CD14-positive monocyte (primary cell): ENCODE results near the gene POLD2. TPM values are rescaled to one million over a fixed set of nuclear protein-coding genes. Genes with fewer than 3 reads are reported as not detected.

ENCODE experiments used
- DNase-seq, 3 donors: peaks; one replicate each; pipeline ENCODE4 v3.0.0-alpha.2; 2011 to 2022
- H2AFZ ChIP-seq: 2 replicates; pipeline ENCODE4 v1.6.0; 2012; ENCODE audit warnings: mild to moderate bottlenecking, low read depth, low read length, inconsistent platforms; ENCODE audit not compliant: insufficient read depth, poor library complexity, severe bottlenecking
- H3K27ac ChIP-seq, 2 donors: 1 replicate in 1 of 2; 2 replicates in 1 of 2; pipeline ENCODE4 v1.5.1; 2012 to 2013; ENCODE audit warnings: low read length in 2 of 2, control low read depth in 1 of 2, inconsistent platforms in 1 of 2, low read depth in 1 of 2, mild to moderate bottlenecking in 1 of 2
- H3K27me3 ChIP-seq, 2 donors: one replicate each; pipeline versions ENCODE4 v1.6.0 to v1.6.1; 2011 to 2013; ENCODE audit warnings: low read length in 2 of 2; ENCODE audit not compliant: control insufficient read depth in 2 of 2, insufficient read depth in 2 of 2
- H3K36me3 ChIP-seq, 2 donors: replicated peaks in 1 of 2; 1 replicate in 1 of 2; 2 replicates in 1 of 2; pipeline versions ENCODE4 v1.5.1 to v1.6.1; 2012 to 2013; ENCODE audit warnings: low read length in 2 of 2, control low read depth in 1 of 2, inconsistent platforms in 1 of 2, mild to moderate bottlenecking in 1 of 2; ENCODE audit not compliant: insufficient read depth in 2 of 2, control insufficient read depth in 1 of 2
- H3K4me1 ChIP-seq, 2 donors: 1 replicate in 1 of 2; 2 replicates in 1 of 2; pipeline versions ENCODE4 v1.5.1 to v1.6.1; 2012 to 2013; ENCODE audit warnings: low read length in 2 of 2, control low read depth in 1 of 2, inconsistent platforms in 1 of 2, mild to moderate bottlenecking in 1 of 2, moderate library complexity in 1 of 2; ENCODE audit not compliant: insufficient read depth in 2 of 2, control insufficient read depth in 1 of 2
- H3K4me2 ChIP-seq: replicated peaks from 2 replicates; pipeline ENCODE3; 2012; ENCODE audit warnings: low read length, moderate library complexity, mild to moderate bottlenecking; ENCODE audit not compliant: poor library complexity, severe bottlenecking; ENCODE audit errors: extremely low read depth
- H3K4me3 ChIP-seq, 3 experiments: fragments of 200-600 bp in 1 of 3; sonication (generic) in 1 of 3; replicated peaks in 1 of 3; 1 replicate in 2 of 3; 2 replicates in 1 of 3; pipeline ENCODE4 v1.5.1; 2011 to 2013; ENCODE audit warnings: low read length in 3 of 3, mild to moderate bottlenecking in 3 of 3, control low read depth in 2 of 3, low read depth in 2 of 3, inconsistent platforms in 1 of 3, moderate library complexity in 1 of 3
- H3K79me2 ChIP-seq: 2 replicates; pipeline ENCODE4 v1.6.0; 2012; ENCODE audit warnings: mild to moderate bottlenecking, control low read depth, inconsistent platforms, low read length, moderate library complexity; ENCODE audit not compliant: insufficient read depth
- H3K9ac ChIP-seq: 2 replicates; pipeline ENCODE4 v1.6.0; 2017; ENCODE audit warnings: low read length, mild to moderate bottlenecking; ENCODE audit not compliant: insufficient read depth, poor library complexity, severe bottlenecking
- H3K9me3 ChIP-seq, 2 donors: replicated peaks in 1 of 2; 1 replicate in 1 of 2; 2 replicates in 1 of 2; pipeline versions ENCODE4 v1.5.1 to v1.6.1; 2012 to 2013; ENCODE audit warnings: low read length in 2 of 2, control low read depth in 1 of 2; ENCODE audit not compliant: control insufficient read depth in 1 of 2, insufficient read depth in 1 of 2
- H4K20me1 ChIP-seq: 2 replicates; pipeline ENCODE4 v1.6.0; 2012; ENCODE audit warnings: mild to moderate bottlenecking, low read length, control low read depth, moderate library complexity; ENCODE audit not compliant: insufficient read depth
- H3K27ac Mint-ChIP-seq, 7 donors: one replicate each; pipeline ENCODE4 v1.8.0; 2020; ENCODE audit warnings: mild to moderate bottlenecking in 7 of 7, mixed read lengths in 7 of 7, moderate library complexity in 6 of 7, inconsistent platforms in 2 of 7
- H3K27me3 Mint-ChIP-seq, 3 donors: one replicate each; pipeline ENCODE4 v1.8.0; 2021 to 2022; ENCODE audit warnings: low read depth in 3 of 3, mild to moderate bottlenecking in 3 of 3, mixed read lengths in 3 of 3, moderate library complexity in 3 of 3, inconsistent platforms in 1 of 3
- H3K36me3 Mint-ChIP-seq, 2 donors: one replicate each; pipeline ENCODE4 v1.8.0; 2020; ENCODE audit warnings: mixed read lengths in 2 of 2, inconsistent platforms in 1 of 2, mild to moderate bottlenecking in 1 of 2
- H3K4me1 Mint-ChIP-seq: one replicate; pipeline ENCODE4 v1.8.0; 2020; ENCODE audit warnings: mild to moderate bottlenecking, mixed read lengths
- H3K4me3 Mint-ChIP-seq, 2 donors: one replicate each; pipeline ENCODE4 v1.8.0; 2020; ENCODE audit warnings: mild to moderate bottlenecking in 2 of 2, mixed read lengths in 2 of 2, moderate library complexity in 1 of 2
- H3K9me3 Mint-ChIP-seq, 7 donors: one replicate each; pipeline ENCODE4 v1.8.0; 2020 to 2022; ENCODE audit warnings: mixed read lengths in 7 of 7, mild to moderate bottlenecking in 6 of 7, moderate library complexity in 6 of 7, inconsistent platforms in 2 of 7
- WGBS: methylation state at CpG from one replicate; pipeline ENCODE4 v1.1.5; 2013; ENCODE audit warnings: missing lambda C conversion rate; ENCODE audit not compliant: insufficient coverage; 5-methylcytosine and 5-hydroxymethylcytosine counted together
- intact Hi-C, 2 donors: fragments of 100-400 bp; cut with micrococcal nuclease; formaldehyde crosslinking; loops; one replicate each; pipeline versions ENCODE4 v1.15.0 to v1.15.1; 2023
- polyA plus RNA-seq, 3 donors: library from polyadenylated mRNA; depleted of rRNA in 1 of 3; unstranded in 2 of 3; stranded (reverse) in 1 of 3; fragments of 300-500 nt in 2 of 3; fragments of >200 nt in 1 of 3; fragmentation: Illumina TruSeq in 2 of 3; gene quantifications; 1 replicate in 2 of 3; 2 replicates in 1 of 3; pipeline ENCODE4 v1.2.3, GENCODE V29; 2012 to 2021
- TF ChIP-seq, protein P1 (sequence below): fragments of 200-600 bp; IDR thresholded peaks from one replicate; pipeline ENCODE4 v1.8.0; 2022; ENCODE audit warnings: antibody characterized with exemption, mild to moderate bottlenecking

Gene POLD2
- polyA plus RNA-seq, 3 donors, result 24.1 to 27.1 (median 25.7) TPM

DNA sequence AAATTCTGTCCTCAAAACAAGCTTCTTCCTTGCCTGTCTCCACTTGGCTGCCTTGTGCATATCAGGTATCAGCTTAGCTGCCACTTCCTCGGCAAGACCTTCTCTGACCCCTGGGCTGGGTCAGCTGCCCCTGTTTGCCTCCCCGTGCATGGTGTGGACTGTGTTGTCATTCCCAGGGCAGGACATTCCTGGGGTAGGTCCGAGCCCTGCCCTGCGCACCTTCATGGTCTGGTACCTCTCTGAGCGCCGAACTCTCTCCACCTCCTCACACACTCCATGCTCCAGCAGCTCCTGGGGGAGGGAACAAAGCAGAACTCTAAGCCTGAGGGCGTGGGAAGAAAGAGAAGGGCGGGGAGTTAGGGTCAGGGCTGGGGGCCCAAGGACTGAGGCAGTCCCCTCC is 44.8 kb downstream of the POLD2 start:
- peaks cover 57 to 69% of the 10 kb centered on the region in 2 donors for H3K36me3 Mint-ChIP-seq

GRCh38 chr7:44077681-44078091 is 45.7 kb downstream of the POLD2 start:
- TF ChIP-seq, protein P1, sequence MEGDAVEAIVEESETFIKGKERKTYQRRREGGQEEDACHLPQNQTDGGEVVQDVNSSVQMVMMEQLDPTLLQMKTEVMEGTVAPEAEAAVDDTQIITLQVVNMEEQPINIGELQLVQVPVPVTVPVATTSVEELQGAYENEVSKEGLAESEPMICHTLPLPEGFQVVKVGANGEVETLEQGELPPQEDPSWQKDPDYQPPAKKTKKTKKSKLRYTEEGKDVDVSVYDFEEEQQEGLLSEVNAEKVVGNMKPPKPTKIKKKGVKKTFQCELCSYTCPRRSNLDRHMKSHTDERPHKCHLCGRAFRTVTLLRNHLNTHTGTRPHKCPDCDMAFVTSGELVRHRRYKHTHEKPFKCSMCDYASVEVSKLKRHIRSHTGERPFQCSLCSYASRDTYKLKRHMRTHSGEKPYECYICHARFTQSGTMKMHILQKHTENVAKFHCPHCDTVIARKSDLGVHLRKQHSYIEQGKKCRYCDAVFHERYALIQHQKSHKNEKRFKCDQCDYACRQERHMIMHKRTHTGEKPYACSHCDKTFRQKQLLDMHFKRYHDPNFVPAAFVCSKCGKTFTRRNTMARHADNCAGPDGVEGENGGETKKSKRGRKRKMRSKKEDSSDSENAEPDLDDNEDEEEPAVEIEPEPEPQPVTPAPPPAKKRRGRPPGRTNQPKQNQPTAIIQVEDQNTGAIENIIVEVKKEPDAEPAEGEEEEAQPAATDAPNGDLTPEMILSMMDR, result no peak
- Mint-ChIP-seq H3K9me3 (peaks cover 0 to 2% (median 0%) of the 10 kb centered on the region in 7 donors), H3K27ac (peak overlapping the region in 5 of 7 donors; percentile 52 to 99 (median 78)), H3K27me3 (peaks cover 0 to 6% (median 0%) of the 10 kb centered on the region in 3 donors), H3K4me1 (peaks cover 43% of the 10 kb centered on the region), H3K36me3 (peaks cover 64 to 77% of the 10 kb centered on the region in 2 donors), H3K4me3 (no peak overlapping the region)
- Histone ChIP-seq H3K4me3 (no peak overlapping the region), H3K36me3 (peaks cover 60 to 65% of the 10 kb centered on the region in 2 donors), H3K4me1 (peaks cover 32 to 40% of the 10 kb centered on the region in 2 donors), H3K79me2 (peaks cover 23% of the 10 kb centered on the region), H3K4me2 (no peak overlapping the region), H3K9ac (no peak overlapping the region), H3K27ac (peak overlapping the region in 1 of 2 donors; percentile 97), H4K20me1 (peaks cover 6% of the 10 kb centered on the region), H2AFZ (no peak overlapping the region), H3K9me3 (no peaks in the 10 kb centered on the region), H3K27me3 (no peaks in the 10 kb centered on the region)
- no peak for DNase-seq
- intact Hi-C loops, result no loop called here
- WGBS, result 86% methylated on average over 5 of the region's 5 CpGs

More for the DNA sequence above, 44.8 kb downstream of the POLD2 start:
- 100% methylated on average over 2 of the region's 8 CpGs for WGBS
- intact Hi-C loops, result no loop called here
- Mint-ChIP-seq H3K27ac (peak overlapping the region in 4 of 7 donors; percentile 6 to 83 (median 74)), H3K27me3 (peaks cover 0 to 6% (median 0%) of the 10 kb centered on the region in 3 donors), H3K4me3 (no peak overlapping the region), H3K4me1 (peaks cover 38% of the 10 kb centered on the region), H3K9me3 (no peaks in the 10 kb centered on the region)
- H2AFZ ChIP-seq, result no peak overlapping the region
- no peaks in the 10 kb centered on the region for H4K20me1 ChIP-seq
- no peaks in the 10 kb centered on the region for H3K27me3 ChIP-seq
- H3K9me3 ChIP-seq, result no peaks in the 10 kb centered on the region
- no peak for DNase-seq
- H3K4me1 ChIP-seq, result peaks cover 28 to 31% of the 10 kb centered on the region in 2 donors
- no peak overlapping the region for H3K9ac ChIP-seq
- H3K4me2 ChIP-seq, result no peak overlapping the region
- TF ChIP-seq, protein P1, result no peak
- H3K27ac ChIP-seq, result peak overlapping the region in 1 of 2 donors; percentile 9
- peaks cover 54 to 59% of the 10 kb centered on the region in 2 donors for H3K36me3 ChIP-seq
- H3K79me2 ChIP-seq, result peaks cover 23% of the 10 kb centered on the region
- no peak overlapping the region for H3K4me3 ChIP-seq
